Prostate gland (tissue), 2 donors: ENCODE results near the gene MPPED1. TPM values are rescaled to one million over a fixed set of nuclear protein-coding genes. Genes with fewer than 3 reads are reported as not detected.

Experiments
- DNase-seq: peaks from one replicate; pipeline ENCODE4 v3.0.0-alpha.2; 2019; ENCODE audit warnings: low spot score
- H3K27ac ChIP-seq, 2 donors: fragments of 200-600 bp; sonication (generic); 2 replicates each; pipeline ENCODE4 v1.5.1; 2017 to 2019
- H3K27me3 ChIP-seq: fragments of 200-600 bp; sonication (generic); replicated peaks from 2 replicates; pipeline ENCODE4 v1.5.1; 2019; ENCODE audit not compliant: insufficient read depth
- H3K36me3 ChIP-seq, 2 donors: fragments of 200-600 bp; sonication (generic); 1 replicate in 1 of 2; 2 replicates in 1 of 2; pipeline versions ENCODE4 v1.5.1 to v1.8.1; 2017 to 2019
- H3K4me1 ChIP-seq: fragments of 200-600 bp; sonication (generic); replicated peaks from 2 replicates; pipeline ENCODE4 v1.5.1; 2019
- H3K4me3 ChIP-seq, 2 donors: fragments of 200-600 bp; sonication (generic); 2 replicates each; pipeline ENCODE4 v1.5.1; 2017 to 2019
- H3K9me3 ChIP-seq: fragments of 200-600 bp; sonication (generic); 2 replicates; pipeline ENCODE4 v1.5.1; 2017
- CTCF ChIP-seq, 4 experiments: fragments of 200-600 bp in 2 of 4; fragments of 450-650 bp in 2 of 4; sonication (generic) in 2 of 4; IDR thresholded peaks; 1 replicate in 3 of 4; 2 replicates in 1 of 4; pipeline ENCODE4 v1.5.1; 2016 to 2019; ENCODE audit warnings: antibody characterized with exemption in 4 of 4, mild to moderate bottlenecking in 2 of 4, moderate library complexity in 2 of 4
- POLR2A ChIP-seq: fragments of 450-650 bp; IDR thresholded peaks from one replicate; pipeline ENCODE4 v1.6.1; 2016; ENCODE audit warnings: antibody characterized with exemption, mild to moderate bottlenecking
- POLR2AphosphoS5 ChIP-seq: sonication (generic); formaldehyde crosslinking; IDR thresholded peaks from one replicate; pipeline ENCODE4 v1.6.1; 2017; ENCODE audit warnings: antibody characterized with exemption
- WGBS: methylation state at CpG from one replicate; pipeline ENCODE4 v1.1.5; 2018; 5-methylcytosine and 5-hydroxymethylcytosine counted together
- intact Hi-C: fragments of 100-400 bp; cut with DNase I; formaldehyde crosslinking; loops from one replicate; pipeline ENCODE4 v1.14.2; 2022
- total RNA-seq, 2 donors: library from RNA; depleted of rRNA; stranded (reverse); fragments of >200 nt; gene quantifications; one replicate each; pipeline ENCODE4 v1.1.0, GENCODE V29; 2016

The MPPED1 gene
- total RNA-seq, 2 donors from 2014 or later = 0.77 to 6.4 TPM

GRCh38 chr22:43466710-43467109 is 54.9 kb downstream of the MPPED1 start:
- H3K4me1 ChIP-seq = no peaks in the 10 kb centered on the region
- no peak overlapping the region for H3K27ac ChIP-seq
- no peak overlapping the region for H3K4me3 ChIP-seq
- WGBS = 84% methylated on average over 7 of the region's 7 CpGs
- TF ChIP-seq POLR2AphosphoS5 (no peak), POLR2A (no peak), CTCF (IDR thresholded peaks at IDR 0.05) (no peak)
- intact Hi-C loops = no loop called here
- H3K36me3 ChIP-seq = no peaks in the 10 kb centered on the region
- H3K27me3 ChIP-seq = no peaks in the 10 kb centered on the region
- H3K9me3 ChIP-seq = no peaks in the 10 kb centered on the region
- no peak for DNase-seq

- no peaks in the 10 kb centered on the region for H3K9me3 ChIP-seq
- DNase-seq = no peak
- H3K4me1 ChIP-seq = no peaks in the 10 kb centered on the region
- no peak overlapping the region for H3K27ac ChIP-seq
- intact Hi-C loops = no loop called here
- TF ChIP-seq POLR2A (no peak), CTCF (IDR thresholded peaks at IDR 0.05) (no peak)
- no peaks in the 10 kb centered on the region for H3K27me3 ChIP-seq
- no peak overlapping the region for H3K4me3 ChIP-seq
- no peaks in the 10 kb centered on the region for H3K36me3 ChIP-seq
- 61% methylated on average over 21 of the region's 21 CpGs for WGBS
Measured at GRCh38 chr22:43467216-43467940, 55.6 kb downstream of the MPPED1 start.

GRCh38 chr22:43470253-43470652 is 58.4 kb downstream of the MPPED1 start:
- no peaks in the 10 kb centered on the region for H3K27me3 ChIP-seq
- TF ChIP-seq POLR2AphosphoS5 (no peak), POLR2A (no peak), CTCF (IDR thresholded peaks at IDR 0.05) (no peak)
- no peak overlapping the region for H3K27ac ChIP-seq
- no peak overlapping the region for H3K4me3 ChIP-seq
- no peaks in the 10 kb centered on the region for H3K4me1 ChIP-seq
- DNase-seq = no peak
- intact Hi-C loops = no loop called here
- H3K36me3 ChIP-seq = no peaks in the 10 kb centered on the region
- no peaks in the 10 kb centered on the region for H3K9me3 ChIP-seq
- 93% methylated on average over 3 of the region's 3 CpGs for WGBS

- intact Hi-C loops = no loop called here
- Histone ChIP-seq H3K27me3 (no peaks in the 10 kb centered on the region), H3K9me3 (no peaks in the 10 kb centered on the region), H3K27ac (no peak overlapping the region), H3K4me3 (no peak overlapping the region), H3K4me1 (no peaks in the 10 kb centered on the region), H3K36me3 (no peaks in the 10 kb centered on the region)
- DNase-seq = no peak
- 86% methylated on average over 8 of the region's 10 CpGs for WGBS
- no peak for TF ChIP-seq POLR2A
- no peak for TF ChIP-seq POLR2AphosphoS5
- no peak for TF ChIP-seq CTCF (IDR thresholded peaks at IDR 0.05)
Measured at GRCh38 chr22:43470941-43471585, 59.2 kb downstream of the MPPED1 start.
